PFSK-1 (cell line): ENCODE results near the gene C1QTNF12.

Experiments used
- FOXP2 ChIP-seq: optimal IDR thresholded peaks from 2 replicates; pipeline ENCODE3; 2011; ENCODE audit warnings: borderline replicate concordance, control low read depth, inconsistent platforms; ENCODE audit not compliant: insufficient read depth; ENCODE audit errors: extremely low read length, extremely low read depth
- POLR2AphosphoS5 ChIP-seq: IDR thresholded peaks from 2 replicates; pipeline ENCODE4 v1.6.1; 2012; ENCODE audit warnings: low read depth, mild to moderate bottlenecking, control low read depth, low read length, moderate library complexity
- SIN3A ChIP-seq: IDR thresholded peaks from 2 replicates; pipeline ENCODE4 v1.6.1; 2012; ENCODE audit warnings: mild to moderate bottlenecking, low read length, moderate library complexity, borderline replicate concordance; ENCODE audit not compliant: insufficient read depth
- TAF1 ChIP-seq: IDR thresholded peaks from 2 replicates; pipeline ENCODE4 v1.6.1; 2012; ENCODE audit warnings: low read length, control low read depth, borderline replicate concordance; ENCODE audit not compliant: insufficient read depth
- TF ChIP-seq, protein P1 (sequence below), 2 experiments: IDR thresholded peaks; 2 replicates each; pipeline versions ENCODE4 v1.6.1 to v1.8.0; 2011 to 2012; ENCODE audit warnings: low read depth in 2 of 2, low read length in 2 of 2, control low read depth in 1 of 2, inconsistent platforms in 1 of 2, mild to moderate bottlenecking in 1 of 2, moderate library complexity in 1 of 2; ENCODE audit not compliant: insufficient read depth in 1 of 2

DNA sequence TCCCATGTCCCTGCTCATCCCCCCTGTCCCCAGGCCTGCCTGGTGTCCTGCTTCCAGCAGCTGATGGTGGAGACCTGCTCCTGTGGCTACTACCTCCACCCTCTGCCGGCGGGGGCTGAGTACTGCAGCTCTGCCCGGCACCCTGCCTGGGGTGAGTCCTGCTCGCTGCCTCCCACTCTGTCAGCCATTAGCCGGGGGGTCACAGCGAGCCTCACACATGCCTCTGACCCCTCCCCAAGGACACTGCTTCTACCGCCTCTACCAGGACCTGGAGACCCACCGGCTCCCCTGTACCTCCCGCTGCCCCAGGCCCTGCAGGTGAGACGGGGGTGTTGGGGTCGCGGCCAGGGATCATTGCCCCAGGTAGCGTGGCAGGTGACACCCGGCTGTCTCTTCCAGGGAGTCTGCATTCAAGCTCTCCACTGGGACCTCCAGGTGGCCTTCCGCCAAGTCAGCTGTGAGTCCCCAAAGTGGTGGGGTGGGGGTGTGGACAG, 43.8 kb upstream of the C1QTNF12 start:
- TF ChIP-seq POLR2AphosphoS5, result no peak
- no peak for TF ChIP-seq TAF1
- TF ChIP-seq, protein P1, sequence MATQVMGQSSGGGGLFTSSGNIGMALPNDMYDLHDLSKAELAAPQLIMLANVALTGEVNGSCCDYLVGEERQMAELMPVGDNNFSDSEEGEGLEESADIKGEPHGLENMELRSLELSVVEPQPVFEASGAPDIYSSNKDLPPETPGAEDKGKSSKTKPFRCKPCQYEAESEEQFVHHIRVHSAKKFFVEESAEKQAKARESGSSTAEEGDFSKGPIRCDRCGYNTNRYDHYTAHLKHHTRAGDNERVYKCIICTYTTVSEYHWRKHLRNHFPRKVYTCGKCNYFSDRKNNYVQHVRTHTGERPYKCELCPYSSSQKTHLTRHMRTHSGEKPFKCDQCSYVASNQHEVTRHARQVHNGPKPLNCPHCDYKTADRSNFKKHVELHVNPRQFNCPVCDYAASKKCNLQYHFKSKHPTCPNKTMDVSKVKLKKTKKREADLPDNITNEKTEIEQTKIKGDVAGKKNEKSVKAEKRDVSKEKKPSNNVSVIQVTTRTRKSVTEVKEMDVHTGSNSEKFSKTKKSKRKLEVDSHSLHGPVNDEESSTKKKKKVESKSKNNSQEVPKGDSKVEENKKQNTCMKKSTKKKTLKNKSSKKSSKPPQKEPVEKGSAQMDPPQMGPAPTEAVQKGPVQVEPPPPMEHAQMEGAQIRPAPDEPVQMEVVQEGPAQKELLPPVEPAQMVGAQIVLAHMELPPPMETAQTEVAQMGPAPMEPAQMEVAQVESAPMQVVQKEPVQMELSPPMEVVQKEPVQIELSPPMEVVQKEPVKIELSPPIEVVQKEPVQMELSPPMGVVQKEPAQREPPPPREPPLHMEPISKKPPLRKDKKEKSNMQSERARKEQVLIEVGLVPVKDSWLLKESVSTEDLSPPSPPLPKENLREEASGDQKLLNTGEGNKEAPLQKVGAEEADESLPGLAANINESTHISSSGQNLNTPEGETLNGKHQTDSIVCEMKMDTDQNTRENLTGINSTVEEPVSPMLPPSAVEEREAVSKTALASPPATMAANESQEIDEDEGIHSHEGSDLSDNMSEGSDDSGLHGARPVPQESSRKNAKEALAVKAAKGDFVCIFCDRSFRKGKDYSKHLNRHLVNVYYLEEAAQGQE (IDR thresholded peaks at IDR 0.05; ENCODE audit: insufficient read depth in 1 of 2, low read depth in 2 of 2, low read length in 2 of 2), result no peak
- TF ChIP-seq SIN3A, result no peak
- no peak for TF ChIP-seq FOXP2
